Amygdala (tissue), 56 donors: Measurements from ENCODE around the gene SLC6A9.

Source experiments
- DNase-seq, 56 donors: peaks; one replicate each; lab custom pipeline; 2025; lab: John Stamatoyannopoulos, UW

The SLC6A9 gene

GRCh38 chr1:44031252-44032169 is at the start of gene SLC6A9:
Gene SLC6A9 (minus strand): TSS chr1:44031462. CDS start chr1:44024277, 7,185 bp downstream.
- peak in 12 of 56 donors; percentile 22 to 63 (median 34) for DNase-seq

GRCh38 chr1:44079566-44079965 is 48.3 kb upstream of the SLC6A9 start:
- DNase-seq = no peak

GRCh38 chr1:44078104-44078503 is 46.8 kb upstream of the SLC6A9 start:
- DNase-seq = no peak

GRCh38 chr1:44077421-44077820 is 46.2 kb upstream of the SLC6A9 start:
- no peak for DNase-seq

GRCh38 chr1:44076066-44076465 is 44.8 kb upstream of the SLC6A9 start:
- DNase-seq = no peak

DNA sequence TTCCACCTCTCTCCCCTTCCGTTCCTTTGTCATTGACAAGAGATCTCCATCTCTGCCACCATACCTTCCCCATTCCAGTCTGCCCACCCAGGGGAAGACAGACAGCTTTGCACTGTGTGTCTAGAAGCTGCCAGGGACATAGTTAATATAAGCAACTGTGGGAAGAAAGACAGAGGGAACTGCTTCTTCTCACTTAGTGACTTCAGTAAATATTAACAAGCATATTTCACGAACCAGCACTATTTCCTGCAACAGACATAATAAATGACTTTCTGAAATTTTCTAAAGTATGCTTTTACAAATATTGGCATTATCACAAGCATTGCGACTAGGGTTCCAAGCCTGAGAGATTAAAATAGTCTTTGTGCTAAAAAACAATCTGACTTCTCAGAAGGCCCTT is 43.2 kb upstream of the SLC6A9 start:
- DNase-seq = no peak

- DNase-seq = no peak
These were observed 42.3 kb upstream of the SLC6A9 start for GRCh38 chr1:44073528-44073927.

- no peak for DNase-seq
These were observed 41.6 kb upstream of the SLC6A9 start for GRCh38 chr1:44072821-44073220.

- peak in 5 of 56 donors; percentile 13 to 52 (median 24) for DNase-seq
These were observed 40.9 kb upstream of the SLC6A9 start for GRCh38 chr1:44072204-44072603.

GRCh38 chr1:44071461-44071860 is 40.2 kb upstream of the SLC6A9 start:
- DNase-seq = no peak

DNA sequence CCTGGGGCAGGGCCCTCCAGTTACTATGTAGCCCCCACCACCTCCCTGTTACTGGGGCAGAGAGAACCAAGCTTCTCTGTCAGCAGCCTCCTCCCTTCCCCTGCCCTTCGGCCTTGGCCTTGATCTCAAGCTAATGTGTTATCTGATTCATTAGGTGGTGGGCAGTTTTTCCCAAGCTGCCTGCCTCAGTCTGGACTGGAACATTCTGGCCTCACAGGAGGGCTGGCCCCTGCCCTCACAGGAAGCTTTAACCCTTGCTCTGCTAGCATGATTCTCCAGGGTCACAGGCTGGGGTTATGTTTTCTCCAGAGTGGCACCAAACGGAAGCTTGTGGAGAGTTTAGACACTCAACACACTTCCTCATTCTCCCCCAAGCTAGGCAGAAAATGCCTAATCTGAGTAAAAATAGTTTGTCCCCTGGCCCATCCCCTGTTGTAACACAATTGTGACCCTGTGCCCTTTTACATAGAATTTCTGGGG is 37.2 kb upstream of the SLC6A9 start:
- DNase-seq = peak in 2 of 56 donors; percentile 4 to 11

DNA sequence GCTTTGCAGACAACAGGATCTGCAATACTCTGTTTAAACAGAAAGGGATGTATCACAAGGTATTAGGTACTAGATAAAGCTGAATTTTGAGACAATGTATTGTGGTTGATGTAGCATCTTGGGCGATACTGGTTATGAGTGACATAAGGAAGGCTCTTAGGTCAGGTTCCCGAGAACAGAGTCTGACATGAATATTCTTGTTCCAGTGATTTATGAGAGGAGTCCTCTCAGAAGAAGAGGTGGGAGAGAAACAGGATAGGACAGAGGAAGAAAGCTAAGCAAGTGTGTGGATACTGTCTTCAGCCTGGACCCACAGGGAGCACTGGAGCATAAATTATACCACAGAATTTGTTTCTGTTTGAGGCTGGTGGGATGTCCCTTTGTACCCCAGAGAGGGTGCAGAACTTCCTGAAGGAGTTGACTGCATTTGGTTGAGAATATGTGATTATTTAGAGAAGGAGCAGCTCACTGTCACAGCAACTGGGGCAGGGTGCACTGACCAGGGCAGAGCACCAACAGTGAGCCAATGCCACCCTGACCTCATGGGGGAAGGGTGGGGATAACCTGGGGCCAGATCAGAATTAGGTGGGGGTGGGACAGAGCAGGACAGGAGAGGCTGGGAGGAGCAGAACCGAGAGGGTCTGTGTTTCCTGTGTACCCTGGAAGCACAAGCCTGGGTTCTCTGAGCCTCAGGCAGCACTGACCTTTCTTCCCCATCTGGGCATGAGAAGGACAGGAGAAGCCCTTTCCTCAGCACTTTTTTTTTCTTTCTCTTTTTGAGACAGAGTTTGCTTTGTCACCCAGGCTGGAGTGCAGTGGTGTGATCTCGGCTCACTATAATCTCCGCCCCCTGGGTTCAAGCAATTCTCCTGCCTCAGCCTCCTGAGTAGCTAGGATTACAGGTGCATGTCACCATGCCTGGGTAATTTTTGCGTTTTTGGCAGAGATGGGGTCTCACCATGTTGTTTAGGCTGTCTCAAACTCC is 36.3 kb upstream of the SLC6A9 start:
- no peak for DNase-seq

GRCh38 chr1:44062656-44063179 is 31.5 kb upstream of the SLC6A9 start:
- DNase-seq = no peak

- DNase-seq = no peak
These were observed 30.6 kb upstream of the SLC6A9 start for GRCh38 chr1:44061857-44062256.

DNA sequence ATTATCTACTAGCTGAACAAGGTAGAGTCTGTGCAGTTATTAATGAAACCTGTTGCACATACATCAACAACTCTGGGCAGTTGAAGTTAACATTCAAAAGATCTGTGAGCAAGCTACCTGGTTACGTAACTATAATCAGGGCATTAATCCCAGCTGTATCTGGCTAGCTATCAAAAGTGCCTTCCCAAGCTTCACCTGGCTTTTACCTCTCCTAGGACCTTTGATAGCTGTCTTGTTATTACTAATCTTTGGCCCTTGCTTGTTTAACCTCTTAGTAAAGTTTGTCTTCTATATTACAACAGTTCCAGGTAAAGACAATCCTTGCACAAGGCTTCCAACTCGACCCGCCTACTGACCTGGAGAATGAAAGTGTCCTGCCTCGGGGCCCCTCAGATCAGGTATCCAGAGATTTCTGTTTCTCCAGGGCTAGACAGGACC is 29.6 kb upstream of the SLC6A9 start:
- DNase-seq = no peak

DNA sequence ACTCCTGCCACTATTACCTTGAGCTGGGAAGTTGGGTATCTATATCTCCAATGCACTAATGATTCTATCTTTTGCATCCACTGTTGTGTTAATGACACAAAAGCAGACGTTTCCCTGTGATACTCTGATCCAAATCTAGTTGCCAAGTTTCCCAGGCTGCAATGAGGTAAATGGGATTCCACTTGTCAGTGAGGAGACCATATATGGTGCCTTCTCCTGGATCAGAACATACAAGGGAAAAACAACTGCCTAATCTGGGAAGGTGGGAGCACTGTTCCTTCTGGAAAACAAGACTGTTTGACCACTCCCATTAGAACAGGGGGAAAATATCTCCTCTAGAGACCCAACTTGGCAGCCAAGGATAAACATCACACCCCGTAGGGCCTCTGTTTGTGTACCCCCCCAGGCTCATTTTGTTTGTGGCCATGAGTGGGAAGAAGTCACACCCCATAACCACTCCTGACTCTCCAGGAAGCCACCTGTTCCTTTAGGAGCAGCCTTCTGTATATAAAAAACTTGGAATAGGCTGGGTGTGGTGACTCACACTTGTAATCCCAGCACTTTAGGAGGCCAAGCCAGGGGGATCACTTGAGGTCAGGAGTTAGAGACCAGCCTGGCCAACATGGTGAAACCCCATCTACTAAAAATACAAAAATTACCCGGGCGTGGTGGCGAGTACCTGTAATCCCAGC is 28.5 kb upstream of the SLC6A9 start:
- no peak for DNase-seq

DNA sequence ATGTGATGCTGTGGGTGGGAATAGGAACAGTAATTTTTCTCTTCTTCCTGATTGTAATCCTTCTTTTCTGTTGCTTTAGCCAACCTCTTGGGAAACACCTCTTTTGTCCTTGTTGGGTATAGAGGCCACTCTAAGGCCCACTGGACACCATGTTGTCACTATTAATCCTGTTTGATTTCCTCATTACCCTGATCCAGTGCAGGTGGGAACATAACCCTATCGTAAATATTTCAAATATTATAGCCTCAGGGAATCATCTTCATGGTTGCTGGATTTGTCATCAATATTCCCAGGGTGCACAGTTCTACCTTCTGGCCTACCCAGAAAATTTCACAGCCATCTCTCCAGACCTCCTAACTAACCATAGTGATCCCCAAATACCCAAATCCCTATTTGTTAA is 27.9 kb upstream of the SLC6A9 start:
- DNase-seq = no peak

GRCh38 chr1:44057293-44057692 is 26.0 kb upstream of the SLC6A9 start:
- no peak for DNase-seq

- no peak for DNase-seq
These were observed 22.1 kb upstream of the SLC6A9 start for GRCh38 chr1:44053394-44053793.

- DNase-seq = no peak
These were observed 19.0 kb upstream of the SLC6A9 start for GRCh38 chr1:44050261-44050660.
